ENCODE results near the gene ARMCX6. TPM values are rescaled to one million over a fixed set of nuclear protein-coding genes. Genes with fewer than 3 reads are reported as not detected.

Gene ARMCX6
- total RNA-seq, 1 donor, result 35.1 TPM

GRCh38 chrX:101642093-101642492 is 24.3 kb upstream of the ARMCX6 start:
- H4K20me1 ChIP-seq (ENCODE audit: insufficient read depth, low read length), result no peaks in the 10 kb centered on the region
- H3K4me1 ChIP-seq (ENCODE audit: insufficient read depth, low read length), result no peaks in the 10 kb centered on the region
- H3K79me2 ChIP-seq (ENCODE audit: insufficient read depth, low read length), result no peaks in the 10 kb centered on the region
- no peak for DNase-seq (ENCODE audit: insufficient read length, low spot score, missing footprints)
- no peaks in the 10 kb centered on the region for H3K9me3 ChIP-seq (ENCODE audit: low read depth, low read length)
- peaks cover 13% of the 10 kb centered on the region for H3K27me3 ChIP-seq (ENCODE audit: insufficient read depth, low read length)
- H3K4me3 ChIP-seq (ENCODE audit: insufficient read depth, low read length), result no peak overlapping the region
- no peak for TF ChIP-seq CTCF (IDR thresholded peaks at IDR 0.05; ENCODE audit: extremely low read depth, low read depth, low read length)
- no peak overlapping the region for H2AFZ ChIP-seq (ENCODE audit: low read length)
- no peak overlapping the region for H3K4me2 ChIP-seq (ENCODE audit: insufficient read depth, low read length)
- no peaks in the 10 kb centered on the region for H3K36me3 ChIP-seq (ENCODE audit: insufficient read depth, low read length)
- H3K27ac ChIP-seq (ENCODE audit: low read depth, low read length), result no peak overlapping the region

- H3K79me2 ChIP-seq (ENCODE audit: insufficient read depth, low read length), result no peaks in the 10 kb centered on the region
- no peak overlapping the region for H2AFZ ChIP-seq (ENCODE audit: low read length)
- no peak overlapping the region for H3K4me2 ChIP-seq (ENCODE audit: insufficient read depth, low read length)
- no peak overlapping the region for H3K27ac ChIP-seq (ENCODE audit: low read depth, low read length)
- no peak overlapping the region for H3K4me3 ChIP-seq (ENCODE audit: insufficient read depth, low read length)
- no peaks in the 10 kb centered on the region for H3K9me3 ChIP-seq (ENCODE audit: low read depth, low read length)
- peaks cover 2% of the 10 kb centered on the region for H4K20me1 ChIP-seq (ENCODE audit: insufficient read depth, low read length)
- no peak for DNase-seq (ENCODE audit: insufficient read length, low spot score, missing footprints)
- H3K36me3 ChIP-seq (ENCODE audit: insufficient read depth, low read length), result no peaks in the 10 kb centered on the region
- H3K27me3 ChIP-seq (ENCODE audit: insufficient read depth, low read length), result peaks cover 13% of the 10 kb centered on the region
- TF ChIP-seq CTCF (IDR thresholded peaks at IDR 0.05; ENCODE audit: extremely low read depth, low read depth, low read length), result no peak
- H3K4me1 ChIP-seq (ENCODE audit: insufficient read depth, low read length), result no peaks in the 10 kb centered on the region
Measured at GRCh38 chrX:101639583-101639982, 21.8 kb upstream of the ARMCX6 start.

GRCh38 chrX:101619364-101619763 is 1.6 kb upstream of the ARMCX6 start:
- peaks cover 7% of the 10 kb centered on the region for H4K20me1 ChIP-seq (ENCODE audit: insufficient read depth, low read length)
- TF ChIP-seq CTCF (IDR thresholded peaks at IDR 0.05; ENCODE audit: extremely low read depth, low read depth, low read length), result no peak
- no peak overlapping the region for H3K4me2 ChIP-seq (ENCODE audit: insufficient read depth, low read length)
- H2AFZ ChIP-seq (ENCODE audit: low read length), result no peak overlapping the region
- peaks cover 26% of the 10 kb centered on the region for H3K79me2 ChIP-seq (ENCODE audit: insufficient read depth, low read length)
- H3K4me1 ChIP-seq (ENCODE audit: insufficient read depth, low read length), result peaks cover 3% of the 10 kb centered on the region
- H3K36me3 ChIP-seq (ENCODE audit: insufficient read depth, low read length), result no peaks in the 10 kb centered on the region
- H3K27me3 ChIP-seq (ENCODE audit: insufficient read depth, low read length), result no peaks in the 10 kb centered on the region
- no peak overlapping the region for H3K4me3 ChIP-seq (ENCODE audit: insufficient read depth, low read length)
- H3K27ac ChIP-seq (ENCODE audit: low read depth, low read length), result no peak overlapping the region
- no peaks in the 10 kb centered on the region for H3K9me3 ChIP-seq (ENCODE audit: low read depth, low read length)
- DNase-seq (ENCODE audit: insufficient read length, low spot score, missing footprints), result no peak

GRCh38 chrX:101605728-101606127 is 12.1 kb downstream of the ARMCX6 start:
- no peaks in the 10 kb centered on the region for H4K20me1 ChIP-seq (ENCODE audit: insufficient read depth, low read length)
- no peak overlapping the region for H3K27ac ChIP-seq (ENCODE audit: low read depth, low read length)
- TF ChIP-seq CTCF (IDR thresholded peaks at IDR 0.05; ENCODE audit: extremely low read depth, low read depth, low read length), result no peak
- H3K4me3 ChIP-seq (ENCODE audit: insufficient read depth, low read length), result no peak overlapping the region
- no peak for DNase-seq (ENCODE audit: insufficient read length, low spot score, missing footprints)
- H3K36me3 ChIP-seq (ENCODE audit: insufficient read depth, low read length), result no peaks in the 10 kb centered on the region
- no peak overlapping the region for H3K4me2 ChIP-seq (ENCODE audit: insufficient read depth, low read length)
- H3K9me3 ChIP-seq (ENCODE audit: low read depth, low read length), result no peaks in the 10 kb centered on the region
- no peaks in the 10 kb centered on the region for H3K4me1 ChIP-seq (ENCODE audit: insufficient read depth, low read length)
- no peaks in the 10 kb centered on the region for H3K79me2 ChIP-seq (ENCODE audit: insufficient read depth, low read length)
- H3K27me3 ChIP-seq (ENCODE audit: insufficient read depth, low read length), result peaks cover 13% of the 10 kb centered on the region
- no peak overlapping the region for H2AFZ ChIP-seq (ENCODE audit: low read length)
